Hematopoietic multipotent progenitor cell treated with erythropoietin and hydrocortisone succinate and interleukin-3 and kit ligand, for 6 days (in vitro differentiated cells): ENCODE data around the gene TBC1D13.
"Not testable (repeated sequence)": the region's sequence is repeated elsewhere in the genome, so short reads cannot be mapped to it uniquely, and the experiment has no call there.

Experiments
- DNase-seq: peaks from one replicate; pipeline ENCODE4 v3.0.0-alpha.2; 2015

Gene TBC1D13, protein sequence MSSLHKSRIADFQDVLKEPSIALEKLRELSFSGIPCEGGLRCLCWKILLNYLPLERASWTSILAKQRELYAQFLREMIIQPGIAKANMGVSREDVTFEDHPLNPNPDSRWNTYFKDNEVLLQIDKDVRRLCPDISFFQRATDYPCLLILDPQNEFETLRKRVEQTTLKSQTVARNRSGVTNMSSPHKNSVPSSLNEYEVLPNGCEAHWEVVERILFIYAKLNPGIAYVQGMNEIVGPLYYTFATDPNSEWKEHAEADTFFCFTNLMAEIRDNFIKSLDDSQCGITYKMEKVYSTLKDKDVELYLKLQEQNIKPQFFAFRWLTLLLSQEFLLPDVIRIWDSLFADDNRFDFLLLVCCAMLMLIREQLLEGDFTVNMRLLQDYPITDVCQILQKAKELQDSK

DNA sequence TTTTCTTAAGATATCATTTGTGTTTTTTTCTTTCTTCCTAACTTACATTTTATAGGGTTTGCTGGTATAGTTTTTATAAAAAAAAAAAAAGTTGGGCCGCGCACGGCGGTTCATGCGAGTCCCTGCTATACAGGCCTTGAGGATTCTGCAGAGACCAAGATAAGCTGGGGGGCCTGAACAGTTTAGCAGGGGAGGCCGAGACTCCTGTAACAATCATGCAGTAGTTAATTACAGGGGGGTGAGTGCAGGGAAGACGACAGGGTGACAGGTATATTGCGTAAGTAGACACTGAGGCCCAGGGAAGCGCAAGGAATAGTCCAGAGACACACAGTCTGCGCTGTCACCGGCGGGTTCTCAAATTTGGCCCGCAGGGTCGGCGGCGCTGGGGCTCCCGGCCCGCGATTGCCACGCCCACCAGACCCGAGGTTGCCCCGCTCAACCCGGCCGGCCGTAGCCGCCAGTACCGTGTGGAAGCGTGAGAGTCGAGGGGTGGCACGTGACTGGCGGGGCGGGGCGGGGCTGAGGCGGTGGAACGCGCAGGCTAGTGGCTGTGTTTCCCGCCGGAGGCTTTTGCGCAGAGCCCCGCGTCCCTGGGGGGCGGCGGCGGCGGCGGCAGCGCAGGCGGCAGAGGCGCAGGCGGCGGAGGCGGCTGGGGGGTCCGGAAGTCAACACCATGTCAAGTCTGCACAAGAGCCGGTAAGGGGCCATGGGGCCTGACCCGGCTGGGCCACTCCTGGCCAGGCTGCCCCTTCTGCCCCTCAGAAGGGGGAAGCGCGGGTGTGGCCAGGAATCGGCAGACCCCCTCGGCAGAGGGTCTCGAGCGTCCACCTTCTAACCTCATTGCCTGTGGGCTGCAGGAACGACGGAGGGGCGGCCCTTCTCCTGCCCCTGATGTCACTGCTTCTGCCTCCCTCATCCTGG is at the start of gene TBC1D13:
Gene TBC1D13, plus strand, starts transcription at position 573 of the 921 bp plus-strand sequence. Its CDS starts 101 bp downstream, at position 674.
- DNase-seq: peak; percentile 92

DNA sequence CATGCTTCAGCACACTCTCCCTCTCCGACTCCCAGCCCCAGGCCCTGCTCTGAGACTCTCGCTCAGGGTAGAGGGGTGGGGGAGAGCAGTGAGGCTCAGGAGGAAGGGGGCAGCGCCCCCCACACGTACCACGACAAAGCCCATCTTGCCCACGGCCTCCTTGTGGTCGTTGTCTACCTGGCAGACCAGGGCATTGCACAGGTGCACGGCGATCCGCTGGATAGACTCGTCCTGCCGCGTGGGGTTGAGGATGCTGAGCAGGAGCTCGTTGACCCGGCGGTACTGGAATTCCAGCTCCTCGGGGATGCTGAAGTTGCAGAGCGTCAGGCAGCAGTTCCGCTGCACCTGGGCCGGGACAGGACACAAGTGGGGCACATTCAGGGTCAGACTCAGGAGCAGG is 44.7 kb upstream of the TBC1D13 start:
- DNase-seq: no peak

DNA sequence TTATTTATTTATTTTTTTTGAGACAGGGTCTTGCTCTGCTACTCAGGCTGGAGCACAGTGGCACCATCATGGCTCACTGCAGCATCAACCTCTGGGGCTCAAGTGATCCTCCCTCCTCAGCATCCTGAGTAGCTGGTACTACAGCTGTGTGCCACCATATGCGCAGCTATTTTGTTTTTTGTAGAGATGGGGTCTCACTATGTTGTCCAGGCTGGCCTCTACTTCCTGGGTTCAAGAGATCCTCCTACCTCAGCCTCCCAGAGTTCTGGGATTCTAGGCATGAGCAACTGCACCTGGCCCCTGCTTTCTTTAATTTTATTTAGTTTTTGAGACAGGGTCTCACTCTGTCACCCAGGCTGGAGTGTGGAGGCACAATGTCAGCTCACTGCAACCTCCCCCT is 43.6 kb upstream of the TBC1D13 start:
- DNase-seq: no peak

GRCh38 chr9:128747241-128747640 is 39.8 kb upstream of the TBC1D13 start:
- peak; percentile 0 for DNase-seq

DNA sequence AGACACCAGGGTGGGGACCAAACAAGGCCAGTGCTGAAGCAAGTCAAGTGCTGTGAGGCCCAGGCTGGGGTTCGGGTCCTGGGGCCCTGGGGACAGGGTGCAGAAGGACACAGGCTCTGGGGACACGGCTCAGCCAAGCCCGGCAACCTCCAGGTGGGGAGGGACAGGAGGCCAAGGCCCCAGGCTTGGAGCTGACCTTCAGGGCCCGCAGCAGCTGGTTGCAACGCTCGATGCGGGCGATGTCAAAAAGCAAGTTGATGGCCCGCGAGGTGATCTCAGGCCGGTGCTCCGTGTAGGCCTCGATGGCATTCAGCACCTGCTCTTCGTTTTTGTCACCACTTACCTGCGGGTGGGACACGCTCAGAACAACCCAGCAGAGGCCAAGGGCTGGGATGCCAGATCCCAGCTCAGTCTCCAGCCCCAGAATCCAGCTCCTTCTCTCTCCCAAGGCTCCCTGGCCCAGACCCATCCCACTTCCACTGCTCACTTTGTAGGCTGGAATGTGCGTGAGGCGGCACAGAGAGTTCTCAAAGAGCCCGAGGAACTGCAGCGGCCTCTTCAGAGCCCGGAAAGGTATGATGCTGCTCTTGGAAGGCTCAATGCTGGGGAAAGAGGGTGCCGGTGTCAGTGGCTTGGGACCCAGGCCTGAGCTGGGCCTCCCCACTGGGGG is 36.0 kb upstream of the TBC1D13 start:
- peak; percentile 0 for DNase-seq

GRCh38 chr9:128753627-128754026 is 33.4 kb upstream of the TBC1D13 start:
- DNase-seq: no peak

GRCh38 chr9:128757602-128758001 is 29.5 kb upstream of the TBC1D13 start:
- DNase-seq: peak; percentile 18

- DNase-seq: peak; percentile 44
Observed at GRCh38 chr9:128762671-128763449, 24.2 kb upstream of the TBC1D13 start.

DNA sequence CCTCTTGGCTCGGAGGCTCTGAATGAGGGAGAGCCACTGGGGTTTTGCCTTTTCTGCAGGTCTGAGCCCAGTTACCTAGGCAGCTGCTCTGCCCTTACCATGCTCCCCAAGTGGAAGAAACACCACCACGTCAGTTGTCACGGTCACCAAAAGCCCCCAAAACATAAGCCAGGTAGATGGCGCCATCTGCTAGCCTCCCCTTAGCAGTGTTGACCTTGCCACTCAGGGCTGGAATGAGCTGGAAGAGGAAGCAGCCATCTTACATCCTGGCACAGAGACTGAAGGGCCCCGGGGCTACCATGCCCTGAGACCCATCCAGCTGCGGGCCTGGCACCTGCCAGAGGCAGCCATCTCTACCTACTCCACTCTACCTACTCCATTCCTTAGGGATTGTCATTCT is 22.7 kb upstream of the TBC1D13 start:
- peak; percentile 44 for DNase-seq

GRCh38 chr9:128765499-128765898 is 21.6 kb upstream of the TBC1D13 start:
- DNase-seq: no peak

DNA sequence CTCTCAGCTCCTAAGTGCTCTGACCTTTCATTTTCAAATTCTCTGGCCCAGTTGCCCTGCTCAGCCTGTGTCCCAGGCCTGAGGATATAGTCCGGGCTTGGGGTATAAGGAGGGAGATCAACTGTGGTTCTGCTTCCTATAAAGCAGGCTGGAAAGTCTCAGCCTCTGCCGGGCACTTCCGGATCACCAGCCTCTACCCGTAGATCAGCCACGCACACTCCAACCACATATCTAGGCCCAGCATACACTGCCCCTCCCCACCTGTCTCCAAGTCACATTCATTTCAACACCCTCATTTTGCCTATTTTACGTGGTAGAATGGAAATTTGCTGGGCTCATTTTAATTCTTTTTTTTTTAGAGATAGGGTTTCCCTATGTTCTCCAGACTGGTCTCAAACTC is 18.4 kb upstream of the TBC1D13 start:
- DNase-seq: peak; percentile 53

- no peak for DNase-seq
Observed at GRCh38 chr9:128770286-128771030, 16.6 kb upstream of the TBC1D13 start.

DNA sequence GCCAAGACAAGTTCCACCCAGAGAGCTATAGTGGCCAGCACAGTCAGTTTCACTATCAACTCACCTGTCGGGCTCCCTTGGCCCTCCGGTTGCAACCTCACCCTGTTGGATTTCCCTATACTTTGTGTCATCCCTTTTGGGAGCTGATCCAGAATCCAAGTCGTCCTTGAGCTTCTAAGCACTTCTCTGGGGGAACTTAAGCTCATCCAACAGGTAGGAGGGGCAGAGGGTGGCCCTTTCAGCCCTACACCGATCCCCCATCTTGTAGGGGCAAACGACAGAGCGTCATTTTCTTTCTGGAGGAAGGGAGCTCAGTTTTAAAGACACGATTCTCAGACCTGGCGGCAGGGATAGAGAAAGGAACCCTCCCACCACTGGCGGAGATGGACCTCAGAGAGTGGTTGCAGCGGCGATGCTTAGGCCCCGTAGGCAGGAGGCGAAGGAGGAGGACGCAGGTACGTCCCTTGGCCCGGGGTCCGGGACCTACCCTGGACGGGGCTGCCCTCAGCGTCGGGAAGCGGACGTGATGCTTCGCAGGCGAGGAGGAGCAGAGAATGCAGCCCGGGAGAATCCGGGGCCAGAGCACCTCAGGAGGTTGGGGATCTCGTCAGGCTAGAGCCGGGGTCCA is 15.8 kb upstream of the TBC1D13 start:
- DNase-seq: peak; percentile 30

GRCh38 chr9:128771745-128772519 is 15.1 kb upstream of the TBC1D13 start, which contains the start of gene ZER1:
ZER1 (minus strand) TSS chr9:128771927; CDS start chr9:128755565, 16,362 bp downstream.
- DNase-seq: peak; percentile 96

- no peak for DNase-seq
Observed at GRCh38 chr9:128773049-128773448, 14.0 kb upstream of the TBC1D13 start.

GRCh38 chr9:128774804-128775203 is 12.2 kb upstream of the TBC1D13 start:
- DNase-seq: no peak

GRCh38 chr9:128780093-128780492 is 7.0 kb upstream of the TBC1D13 start:
- DNase-seq: not testable (repeated sequence)

- DNase-seq: no peak
Observed at GRCh38 chr9:128781187-128782070, 5.6 kb upstream of the TBC1D13 start.

- DNase-seq: no peak
Observed at GRCh38 chr9:128782669-128783068, 4.4 kb upstream of the TBC1D13 start.
